BE2C (cell line): ENCODE measurements around the gene ADGRV1.
"Not testable (repeated sequence)": the region's sequence is repeated elsewhere in the genome, so short reads cannot be mapped to it uniquely, and the experiment has no call there.

Source experiments
- DNase-seq: peaks from one replicate; pipeline ENCODE4 v3.0.0-alpha.2; 2020
- H3K27me3 ChIP-seq: fragments of 250-450 bp; sonication (Bioruptor Pico); 2 replicates; pipeline ENCODE4 v1.5.1; 2020; ENCODE audit warnings: mild to moderate bottlenecking
- H3K36me3 ChIP-seq: fragments of 250-450 bp; sonication (Bioruptor Pico); 2 replicates; pipeline ENCODE4 v1.5.1; 2020; ENCODE audit warnings: mild to moderate bottlenecking
- H3K4me1 ChIP-seq: fragments of 250-450 bp; sonication (Bioruptor Pico); 2 replicates; pipeline ENCODE4 v1.5.1; 2020
- H3K4me3 ChIP-seq: 2 replicates; pipeline ENCODE4 v1.5.1; 2011; ENCODE audit warnings: low read depth, low read length
- H3K9me3 ChIP-seq: fragments of 250-450 bp; sonication (Bioruptor Pico); 2 replicates; pipeline ENCODE4 v1.5.1; 2020
- TF ChIP-seq, protein P1 (sequence below): IDR thresholded peaks from 2 replicates; pipeline ENCODE4 v1.5.1; 2012; ENCODE audit warnings: mild to moderate bottlenecking, low read depth, low read length

ADGRV1 gene

GRCh38 chr5:90657788-90658187 lies 99.2 kb downstream of the ADGRV1 start:
- TF ChIP-seq, protein P1, sequence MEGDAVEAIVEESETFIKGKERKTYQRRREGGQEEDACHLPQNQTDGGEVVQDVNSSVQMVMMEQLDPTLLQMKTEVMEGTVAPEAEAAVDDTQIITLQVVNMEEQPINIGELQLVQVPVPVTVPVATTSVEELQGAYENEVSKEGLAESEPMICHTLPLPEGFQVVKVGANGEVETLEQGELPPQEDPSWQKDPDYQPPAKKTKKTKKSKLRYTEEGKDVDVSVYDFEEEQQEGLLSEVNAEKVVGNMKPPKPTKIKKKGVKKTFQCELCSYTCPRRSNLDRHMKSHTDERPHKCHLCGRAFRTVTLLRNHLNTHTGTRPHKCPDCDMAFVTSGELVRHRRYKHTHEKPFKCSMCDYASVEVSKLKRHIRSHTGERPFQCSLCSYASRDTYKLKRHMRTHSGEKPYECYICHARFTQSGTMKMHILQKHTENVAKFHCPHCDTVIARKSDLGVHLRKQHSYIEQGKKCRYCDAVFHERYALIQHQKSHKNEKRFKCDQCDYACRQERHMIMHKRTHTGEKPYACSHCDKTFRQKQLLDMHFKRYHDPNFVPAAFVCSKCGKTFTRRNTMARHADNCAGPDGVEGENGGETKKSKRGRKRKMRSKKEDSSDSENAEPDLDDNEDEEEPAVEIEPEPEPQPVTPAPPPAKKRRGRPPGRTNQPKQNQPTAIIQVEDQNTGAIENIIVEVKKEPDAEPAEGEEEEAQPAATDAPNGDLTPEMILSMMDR, result no peak
- Histone ChIP-seq H3K9me3 (no peaks in the 10 kb centered on the region), H3K27me3 (no peaks in the 10 kb centered on the region), H3K4me1 (no peaks in the 10 kb centered on the region), H3K36me3 (no peaks in the 10 kb centered on the region), H3K4me3 (no peak overlapping the region)
- DNase-seq, result no peak

GRCh38 chr5:90658620-90659019 lies 100.0 kb downstream of the ADGRV1 start:
- Histone ChIP-seq H3K9me3 (no peaks in the 10 kb centered on the region), H3K36me3 (no peaks in the 10 kb centered on the region), H3K4me1 (no peaks in the 10 kb centered on the region), H3K4me3 (no peak overlapping the region), H3K27me3 (no peaks in the 10 kb centered on the region)
- no peak for DNase-seq
- TF ChIP-seq, protein P1, result no peak

- not testable (repeated sequence) for H3K36me3 ChIP-seq, H3K4me3 ChIP-seq, H3K4me1 ChIP-seq, H3K27me3 ChIP-seq, H3K9me3 ChIP-seq, DNase-seq
These were observed 109.5 kb downstream of the ADGRV1 start for GRCh38 chr5:90668079-90668565.

DNA sequence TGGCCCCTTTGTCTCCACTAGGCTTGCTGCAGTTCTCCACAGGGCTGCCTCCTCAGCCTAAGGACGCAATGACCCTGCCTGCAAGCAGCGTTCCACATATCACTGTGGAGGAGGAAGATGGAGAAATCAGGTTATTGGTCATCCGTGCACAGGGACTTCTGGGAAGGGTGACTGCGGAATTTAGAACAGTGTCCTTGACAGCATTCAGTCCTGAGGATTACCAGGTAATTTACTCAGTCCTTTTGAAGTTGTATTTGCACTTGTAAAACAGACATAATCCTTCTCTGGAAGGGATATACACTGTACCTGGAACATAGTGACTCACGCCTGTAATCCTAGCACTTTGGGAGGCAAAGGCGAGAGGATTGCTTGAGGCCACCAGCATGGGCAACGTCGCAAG lies 116.6 kb downstream of the ADGRV1 start:
- Histone ChIP-seq H3K4me1 (no peaks in the 10 kb centered on the region), H3K9me3 (no peaks in the 10 kb centered on the region), H3K36me3 (no peaks in the 10 kb centered on the region), H3K4me3 (no peak overlapping the region), H3K27me3 (peaks cover 11% of the 10 kb centered on the region)
- no peak for DNase-seq
- TF ChIP-seq, protein P1, result no peak

DNA sequence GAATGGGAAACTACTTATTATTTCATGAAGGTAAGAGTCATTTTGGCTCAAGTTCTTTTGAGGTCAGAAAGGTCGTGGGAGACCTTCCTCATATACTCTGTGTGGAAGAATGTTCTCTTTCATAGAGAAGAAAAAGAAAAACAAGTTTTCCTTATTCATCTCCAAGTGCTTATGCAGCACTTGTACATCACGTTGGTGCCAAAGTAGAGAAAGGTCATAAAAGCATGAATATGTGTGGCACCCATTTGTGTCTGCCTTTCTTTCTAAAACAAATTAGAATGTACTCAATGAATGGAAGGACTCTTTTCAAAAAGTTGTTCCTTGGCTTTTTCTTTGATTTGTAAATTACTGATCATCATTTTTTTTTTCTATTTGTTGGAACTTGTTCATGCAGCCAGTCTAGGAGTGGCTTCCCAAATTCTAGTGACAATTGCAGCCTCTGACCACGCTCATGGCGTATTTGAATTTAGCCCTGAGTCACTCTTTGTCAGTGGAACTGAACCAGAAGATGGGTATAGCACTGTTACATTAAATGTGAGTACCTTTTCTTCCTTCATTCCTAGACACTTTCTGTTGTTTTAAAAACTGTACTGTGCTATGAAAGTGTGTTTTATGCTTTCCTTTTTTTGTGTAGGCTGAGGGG lies 122.4 kb downstream of the ADGRV1 start:
- H3K9me3 ChIP-seq, result no peaks in the 10 kb centered on the region
- H3K27me3 ChIP-seq, result no peaks in the 10 kb centered on the region
- no peaks in the 10 kb centered on the region for H3K4me1 ChIP-seq
- H3K36me3 ChIP-seq, result no peaks in the 10 kb centered on the region
- no peak overlapping the region for H3K4me3 ChIP-seq
- TF ChIP-seq, protein P1, result no peak
- DNase-seq, result no peak

- TF ChIP-seq, protein P1, result no peak
- H3K36me3 ChIP-seq, result no peaks in the 10 kb centered on the region
- H3K9me3 ChIP-seq, result no peaks in the 10 kb centered on the region
- DNase-seq, result no peak
- no peaks in the 10 kb centered on the region for H3K4me1 ChIP-seq
- H3K27me3 ChIP-seq, result no peaks in the 10 kb centered on the region
- H3K4me3 ChIP-seq, result no peak overlapping the region
These were observed 123.7 kb downstream of the ADGRV1 start for GRCh38 chr5:90682278-90682677.
